Measurements from ENCODE around the gene LRRC8B. TPM values are rescaled to one million over a fixed set of nuclear protein-coding genes. Genes with fewer than 3 reads are reported as not detected.
A peak's percentile ranks its signal among the peaks of the same experiment; 100 is the strongest.
"Not testable (repeated sequence)": the region's sequence is repeated elsewhere in the genome, so short reads cannot be mapped to it uniquely, and the experiment has no call there.

LRRC8B gene
- polyA plus RNA-seq, 3 donors from 2014 or later = 0.13 to 1.6 (median 0.72) TPM

DNA sequence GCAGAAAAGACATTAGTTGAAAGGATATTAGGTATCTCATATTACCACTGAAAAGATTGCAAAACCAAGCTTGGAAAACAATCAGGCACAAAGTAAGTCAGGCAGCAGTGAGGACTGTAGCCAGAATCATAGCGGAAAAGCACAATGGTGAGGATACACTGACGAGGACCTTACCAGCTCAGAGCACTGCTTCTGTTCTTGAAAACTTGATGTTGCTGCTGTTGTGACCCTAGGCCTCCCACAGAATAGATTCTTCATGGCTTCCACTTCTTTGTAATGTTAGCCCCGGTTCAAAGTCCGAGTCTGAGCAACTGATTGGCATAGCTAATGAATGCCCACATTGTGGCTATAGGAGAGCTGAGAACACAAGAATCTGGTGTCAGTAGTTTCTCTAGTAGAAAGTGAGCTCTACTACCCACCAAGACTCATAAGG lies 63.1 kb downstream of the LRRC8B start:
- H3K36me3 Mint-ChIP-seq = peaks cover 16 to 29% (median 18%) of the 10 kb centered on the region in 3 donors
- H3K27me3 Mint-ChIP-seq (ENCODE audit: low read depth in 3 of 3) = no peaks in the 10 kb centered on the region
- no peaks in the 10 kb centered on the region for H3K4me1 Mint-ChIP-seq
- no peaks in the 10 kb centered on the region for H3K9me3 Mint-ChIP-seq
- DNase-seq = no peak
- no peak overlapping the region for H3K4me3 Mint-ChIP-seq
- H3K27ac Mint-ChIP-seq = no peak overlapping the region

DNA sequence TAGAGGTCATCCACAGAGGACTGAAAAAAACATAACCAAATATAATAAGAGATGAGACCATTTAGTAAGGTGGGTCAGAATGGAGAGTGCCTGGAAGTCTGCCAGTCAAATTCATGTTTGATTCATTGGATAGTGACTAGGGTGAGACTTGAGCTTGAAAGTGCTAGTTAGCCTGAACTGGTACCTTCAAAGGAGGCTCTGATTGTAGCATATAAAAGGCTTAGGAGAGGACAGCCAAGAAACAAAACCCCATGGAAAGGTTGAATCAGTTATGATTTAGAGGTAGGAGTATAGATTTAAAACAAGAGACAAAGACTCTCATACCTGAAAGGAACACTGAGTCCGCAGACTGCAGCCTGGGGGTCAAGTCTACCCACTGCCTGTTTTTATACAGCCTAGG lies 63.9 kb downstream of the LRRC8B start:
- Mint-ChIP-seq H3K4me1 (no peaks in the 10 kb centered on the region), H3K36me3 (peaks cover 11 to 23% (median 18%) of the 10 kb centered on the region in 3 donors), H3K27me3 (ENCODE audit: low read depth in 3 of 3) (no peaks in the 10 kb centered on the region), H3K4me3 (no peak overlapping the region), H3K27ac (no peak overlapping the region), H3K9me3 (no peaks in the 10 kb centered on the region)
- DNase-seq = no peak

DNA sequence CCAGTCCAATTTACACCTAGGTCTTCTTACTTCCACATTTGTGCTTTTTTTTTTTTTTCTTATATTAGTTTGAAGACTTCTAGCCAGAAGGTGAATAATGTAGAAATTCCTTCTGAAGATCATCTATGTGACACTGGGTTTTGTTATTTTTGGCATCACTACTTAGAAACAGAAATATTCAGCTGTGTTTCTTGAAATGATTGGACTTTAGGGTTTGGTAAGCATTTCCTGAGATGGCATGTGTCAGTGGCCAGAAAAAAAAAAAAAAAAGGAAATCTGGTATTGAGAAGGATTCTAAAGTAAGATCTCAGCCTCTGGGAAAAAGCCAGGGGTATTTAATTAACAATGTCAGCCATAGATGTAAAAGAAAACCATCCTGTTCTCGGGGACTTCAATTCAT lies 64.9 kb downstream of the LRRC8B start:
- Mint-ChIP-seq H3K4me1 (no peaks in the 10 kb centered on the region), H3K9me3 (no peaks in the 10 kb centered on the region), H3K27me3 (ENCODE audit: low read depth in 3 of 3) (no peaks in the 10 kb centered on the region), H3K4me3 (no peak overlapping the region), H3K36me3 (peaks cover 4 to 15% (median 15%) of the 10 kb centered on the region in 3 donors), H3K27ac (no peak overlapping the region)
- DNase-seq = no peak

DNA sequence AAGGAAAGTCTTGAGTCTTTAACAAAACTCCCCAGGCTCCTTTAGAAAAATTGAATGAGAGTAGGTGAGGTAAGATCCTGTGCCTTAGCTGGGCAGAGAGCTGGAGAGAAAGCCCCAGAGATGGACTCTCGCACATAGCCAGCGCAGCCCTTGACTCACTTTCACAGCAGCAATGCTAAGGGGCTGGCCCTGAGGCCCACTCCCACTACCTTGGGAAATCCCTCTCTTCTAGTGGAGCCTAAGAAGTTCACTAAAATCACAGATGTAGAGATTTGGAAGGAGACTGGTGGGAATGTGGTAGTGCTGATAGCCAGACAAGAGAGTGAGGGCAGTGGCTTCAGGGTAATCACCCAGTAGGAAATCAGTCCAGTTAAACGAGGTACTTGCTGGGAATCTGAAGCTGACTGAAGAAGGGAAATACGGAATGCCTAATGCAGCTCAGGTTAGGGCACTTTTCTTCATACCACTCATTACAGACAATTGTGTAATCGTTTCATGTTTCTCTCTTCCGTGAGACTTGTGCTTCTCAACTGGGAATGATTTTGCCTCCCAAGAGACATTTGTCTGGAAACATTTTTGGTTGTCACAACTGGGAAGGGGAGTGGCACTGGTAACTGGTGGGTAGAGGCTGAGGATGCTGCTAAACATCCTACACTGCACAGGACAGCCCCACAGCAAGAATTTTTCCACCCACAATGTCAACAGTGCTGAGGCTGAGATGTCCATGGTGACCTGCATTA lies 65.9 kb downstream of the LRRC8B start:
- no peak overlapping the region for H3K4me3 Mint-ChIP-seq
- no peak for DNase-seq
- no peak overlapping the region for H3K27ac Mint-ChIP-seq
- no peaks in the 10 kb centered on the region for H3K9me3 Mint-ChIP-seq
- H3K27me3 Mint-ChIP-seq (ENCODE audit: low read depth in 3 of 3) = no peaks in the 10 kb centered on the region
- H3K4me1 Mint-ChIP-seq = no peaks in the 10 kb centered on the region
- peaks cover 0 to 11% (median 7%) of the 10 kb centered on the region in 3 donors for H3K36me3 Mint-ChIP-seq

DNA sequence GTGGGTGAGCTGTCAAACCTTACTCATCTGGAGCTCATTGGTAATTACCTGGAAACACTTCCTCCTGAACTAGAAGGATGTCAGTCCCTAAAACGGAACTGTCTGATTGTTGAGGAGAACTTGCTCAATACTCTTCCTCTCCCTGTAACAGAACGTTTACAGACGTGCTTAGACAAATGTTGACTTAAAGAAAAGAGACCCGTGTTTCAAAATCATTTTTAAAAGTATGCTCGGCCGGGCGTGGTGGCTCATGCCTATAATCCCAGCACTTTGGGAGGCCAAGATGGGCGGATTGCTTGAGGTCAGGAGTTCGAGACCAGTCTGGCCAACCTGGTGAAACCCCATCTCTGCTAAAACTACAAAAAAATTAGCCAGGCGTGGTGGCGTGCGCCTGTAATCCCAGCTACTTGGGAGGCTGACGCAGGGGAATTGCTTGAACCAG lies 68.3 kb downstream of the LRRC8B start:
- not testable (repeated sequence) for H3K4me3 Mint-ChIP-seq; H3K27ac Mint-ChIP-seq; H3K36me3 Mint-ChIP-seq; H3K4me1 Mint-ChIP-seq; H3K9me3 Mint-ChIP-seq; H3K27me3 Mint-ChIP-seq (ENCODE audit: low read depth in 3 of 3); DNase-seq

DNA sequence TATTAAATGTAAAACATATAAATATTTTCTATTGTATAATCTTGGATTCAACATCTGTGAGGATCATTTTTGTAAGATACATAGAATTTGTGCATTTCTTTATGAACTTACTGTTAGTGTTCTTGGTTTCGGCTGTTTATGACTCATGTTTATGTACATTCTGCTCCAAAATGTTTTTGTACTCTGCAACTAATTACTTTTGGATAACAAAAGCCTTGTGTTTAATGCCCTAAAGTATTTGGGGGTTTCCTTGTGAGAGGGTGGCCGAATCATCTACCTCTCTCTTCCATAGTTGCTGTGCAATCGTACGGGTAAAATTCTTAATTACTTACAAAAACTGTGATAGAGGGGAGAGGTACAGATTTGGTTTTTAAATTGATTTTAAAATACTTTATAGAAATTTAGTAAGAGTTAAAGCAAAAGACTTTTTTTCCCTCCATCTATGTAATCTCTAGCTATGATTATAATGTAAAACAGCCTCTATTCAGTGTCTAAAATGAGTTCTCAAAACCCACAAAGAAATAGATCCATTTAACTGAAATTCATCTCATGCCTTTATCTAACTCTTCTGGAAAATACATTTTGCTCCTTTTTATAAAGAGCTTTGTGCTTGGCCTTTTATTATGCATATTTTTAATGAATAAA lies 69.6 kb downstream of the LRRC8B start:
- H3K4me3 Mint-ChIP-seq = no peak overlapping the region
- H3K9me3 Mint-ChIP-seq = no peaks in the 10 kb centered on the region
- peaks cover 0 to 6% (median 0%) of the 10 kb centered on the region in 3 donors for H3K36me3 Mint-ChIP-seq
- peaks cover 0 to 1% (median 0%) of the 10 kb centered on the region in 3 donors for H3K27me3 Mint-ChIP-seq (ENCODE audit: low read depth in 3 of 3)
- H3K27ac Mint-ChIP-seq = no peak overlapping the region
- no peak for DNase-seq
- no peaks in the 10 kb centered on the region for H3K4me1 Mint-ChIP-seq

DNA sequence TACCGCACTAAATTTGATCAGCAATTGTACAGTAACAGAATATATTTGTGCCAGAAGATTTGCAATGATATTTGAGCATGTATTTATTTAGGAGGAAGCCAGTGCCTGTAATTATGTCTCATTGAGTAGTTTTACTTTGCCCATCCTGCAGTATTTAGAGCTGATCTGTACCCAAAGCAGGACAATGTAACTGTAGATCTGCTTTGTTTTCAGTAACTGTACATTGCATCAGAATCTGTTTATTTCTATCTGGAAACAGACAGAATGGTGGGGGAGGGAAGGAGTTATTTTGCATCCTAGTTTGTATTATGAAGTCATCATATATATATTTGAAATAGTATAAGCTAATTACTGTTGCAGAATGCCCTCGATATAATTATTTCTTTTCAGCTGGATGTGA lies 72.1 kb downstream of the LRRC8B start:
- no peaks in the 10 kb centered on the region for H3K4me1 Mint-ChIP-seq
- no peak overlapping the region for H3K4me3 Mint-ChIP-seq
- H3K27me3 Mint-ChIP-seq (ENCODE audit: low read depth in 3 of 3) = peaks cover 0 to 2% (median 0%) of the 10 kb centered on the region in 3 donors
- no peak overlapping the region for H3K27ac Mint-ChIP-seq
- no peaks in the 10 kb centered on the region for H3K9me3 Mint-ChIP-seq
- no peak for DNase-seq
- H3K36me3 Mint-ChIP-seq = peaks cover 0 to 6% (median 0%) of the 10 kb centered on the region in 3 donors

DNA sequence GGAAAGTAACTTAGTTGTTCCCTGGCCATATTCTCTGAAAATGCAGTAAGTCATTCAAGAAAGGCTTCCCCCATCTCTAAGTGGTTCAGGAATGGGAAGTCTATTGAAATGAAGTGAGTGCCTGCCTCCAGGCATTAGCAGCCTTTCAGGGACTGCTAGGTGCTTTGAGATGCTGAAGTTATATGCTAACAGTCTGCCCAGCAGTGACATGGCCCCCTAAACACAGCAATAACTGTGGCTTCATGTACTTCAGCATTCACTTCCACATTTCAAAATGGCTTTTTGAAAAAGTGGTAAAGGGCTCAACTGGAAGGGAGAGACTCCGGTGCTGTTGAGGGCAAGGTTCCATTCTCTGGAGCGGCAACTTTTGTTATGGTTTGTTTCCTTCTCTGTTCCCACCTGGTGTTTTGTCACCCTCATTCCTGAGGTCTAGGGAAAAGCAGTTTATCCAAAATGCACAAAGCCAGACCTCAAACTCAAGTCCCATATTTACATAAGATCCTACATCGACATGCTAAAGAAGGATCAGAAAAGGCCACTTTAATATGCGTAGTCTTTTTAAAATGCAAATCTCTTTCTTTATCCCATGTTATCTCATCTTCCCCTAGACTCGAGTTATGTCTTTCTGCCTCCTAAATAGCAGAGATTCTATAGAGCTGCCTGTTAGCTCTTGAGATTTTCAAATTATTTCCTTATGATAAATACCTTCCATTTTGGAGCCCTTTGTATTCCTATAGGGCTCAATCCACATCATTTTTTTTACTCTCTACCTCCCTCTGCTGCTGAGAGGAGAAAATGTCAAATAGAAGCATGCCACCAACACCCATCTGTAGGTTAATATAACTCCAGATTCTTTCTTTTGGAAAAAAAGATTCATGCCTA lies 74.1 kb downstream of the LRRC8B start:
- H3K4me1 Mint-ChIP-seq = no peaks in the 10 kb centered on the region
- H3K27me3 Mint-ChIP-seq (ENCODE audit: low read depth in 3 of 3) = peaks cover 0 to 2% (median 0%) of the 10 kb centered on the region in 3 donors
- H3K36me3 Mint-ChIP-seq = peaks cover 0 to 2% (median 0%) of the 10 kb centered on the region in 3 donors
- peak overlapping the region in 1 of 6 donors; percentile 53 for H3K27ac Mint-ChIP-seq
- no peak overlapping the region for H3K4me3 Mint-ChIP-seq
- no peaks in the 10 kb centered on the region for H3K9me3 Mint-ChIP-seq
- peak; percentile 20 to 37 (median 36) for DNase-seq

DNA sequence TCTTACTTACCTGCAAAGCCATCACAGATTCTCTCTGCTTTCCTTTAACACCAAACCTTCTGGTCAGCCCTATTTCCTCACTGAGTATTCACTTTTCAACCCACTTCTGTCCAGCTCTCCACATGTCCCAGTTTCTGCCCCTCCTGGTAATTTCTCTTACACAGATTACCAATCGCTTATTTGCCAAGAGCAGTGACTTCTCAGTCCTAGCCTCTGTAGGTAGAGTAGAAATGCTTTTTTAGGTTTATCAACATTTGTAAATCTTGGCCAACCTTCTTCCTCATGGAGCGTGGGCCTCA lies 74.7 kb downstream of the LRRC8B start:
- H3K9me3 Mint-ChIP-seq = no peaks in the 10 kb centered on the region
- no peak for DNase-seq
- no peaks in the 10 kb centered on the region for H3K36me3 Mint-ChIP-seq
- no peak overlapping the region for H3K4me3 Mint-ChIP-seq
- H3K4me1 Mint-ChIP-seq = no peaks in the 10 kb centered on the region
- peaks cover 0 to 2% (median 0%) of the 10 kb centered on the region in 3 donors for H3K27me3 Mint-ChIP-seq (ENCODE audit: low read depth in 3 of 3)
- H3K27ac Mint-ChIP-seq = no peak overlapping the region

DNA sequence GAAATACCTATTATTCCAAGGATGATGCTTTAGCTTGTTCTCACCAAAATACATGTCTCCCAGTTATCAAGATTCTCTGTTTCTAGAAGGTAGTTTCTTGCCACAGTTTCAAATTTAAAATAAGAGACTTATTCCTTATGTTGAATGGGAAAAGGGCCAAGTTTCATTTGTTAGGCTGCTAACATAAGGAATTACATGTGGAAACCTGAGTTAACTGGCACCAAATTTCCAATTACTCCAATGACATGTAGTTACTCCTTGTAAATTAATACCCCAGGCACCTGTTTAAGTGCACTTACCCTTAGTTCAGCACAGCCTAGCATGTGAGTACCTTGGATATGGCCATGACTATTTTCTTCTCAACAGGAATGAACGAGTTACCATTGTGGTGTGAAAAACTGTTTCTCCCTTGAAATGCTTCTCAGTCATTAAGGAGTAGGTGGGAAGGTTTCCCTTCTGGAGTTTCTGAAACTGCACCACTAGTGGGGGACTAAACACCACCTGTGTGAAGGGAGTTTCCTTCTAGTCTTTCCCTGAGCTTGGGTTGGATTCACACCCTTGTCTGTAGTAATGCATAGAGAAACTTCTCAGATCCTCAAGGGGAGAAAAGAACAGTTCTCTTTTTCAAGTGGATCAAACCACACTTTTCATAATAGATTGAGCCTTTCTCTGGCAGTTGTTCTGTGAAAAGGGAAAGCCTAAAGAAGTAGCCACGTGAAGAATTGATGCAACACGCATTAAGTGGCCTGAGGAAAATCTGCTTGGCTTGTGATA lies 76.0 kb downstream of the LRRC8B start:
- Mint-ChIP-seq H3K9me3 (no peaks in the 10 kb centered on the region), H3K4me1 (peaks cover 2 to 3% of the 10 kb centered on the region in 2 donors), H3K27me3 (ENCODE audit: low read depth in 3 of 3) (peaks cover 0 to 2% (median 0%) of the 10 kb centered on the region in 3 donors), H3K4me3 (no peak overlapping the region), H3K36me3 (no peaks in the 10 kb centered on the region), H3K27ac (no peak overlapping the region)
- DNase-seq = no peak

DNA sequence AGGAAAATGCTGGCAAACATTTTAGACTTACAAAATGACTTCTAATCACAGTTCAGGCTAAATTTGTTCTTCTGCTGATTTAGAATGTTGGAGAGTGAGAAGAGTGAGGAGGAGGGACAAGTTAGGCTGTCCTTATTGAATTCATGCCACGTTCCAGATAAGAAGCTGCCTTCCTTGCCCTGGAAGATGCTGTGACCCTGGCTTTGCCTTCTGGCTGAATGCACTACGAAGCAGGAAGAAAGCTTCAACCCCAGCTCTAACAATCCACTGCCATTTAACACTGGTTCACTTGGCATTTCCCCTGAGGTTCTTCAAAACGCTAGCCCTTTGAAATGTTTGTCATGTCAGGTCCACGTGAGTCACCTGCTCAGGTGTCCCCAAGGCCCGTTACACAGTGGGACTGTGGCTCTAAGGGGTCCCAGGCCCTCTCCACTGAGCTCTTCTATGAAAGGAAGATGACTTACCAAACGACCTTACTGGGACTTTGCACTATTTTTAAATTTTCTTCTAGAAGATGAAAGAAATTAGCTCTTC lies 78.3 kb downstream of the LRRC8B start:
- peak overlapping the region in 1 of 6 donors; percentile 11 for H3K27ac Mint-ChIP-seq
- peaks cover 25 to 26% of the 10 kb centered on the region in 2 donors for H3K4me1 Mint-ChIP-seq
- peaks cover 0 to 2% (median 0%) of the 10 kb centered on the region in 3 donors for H3K27me3 Mint-ChIP-seq (ENCODE audit: low read depth in 3 of 3)
- H3K4me3 Mint-ChIP-seq = no peak overlapping the region
- no peaks in the 10 kb centered on the region for H3K9me3 Mint-ChIP-seq
- H3K36me3 Mint-ChIP-seq = no peaks in the 10 kb centered on the region
- no peak for DNase-seq

DNA sequence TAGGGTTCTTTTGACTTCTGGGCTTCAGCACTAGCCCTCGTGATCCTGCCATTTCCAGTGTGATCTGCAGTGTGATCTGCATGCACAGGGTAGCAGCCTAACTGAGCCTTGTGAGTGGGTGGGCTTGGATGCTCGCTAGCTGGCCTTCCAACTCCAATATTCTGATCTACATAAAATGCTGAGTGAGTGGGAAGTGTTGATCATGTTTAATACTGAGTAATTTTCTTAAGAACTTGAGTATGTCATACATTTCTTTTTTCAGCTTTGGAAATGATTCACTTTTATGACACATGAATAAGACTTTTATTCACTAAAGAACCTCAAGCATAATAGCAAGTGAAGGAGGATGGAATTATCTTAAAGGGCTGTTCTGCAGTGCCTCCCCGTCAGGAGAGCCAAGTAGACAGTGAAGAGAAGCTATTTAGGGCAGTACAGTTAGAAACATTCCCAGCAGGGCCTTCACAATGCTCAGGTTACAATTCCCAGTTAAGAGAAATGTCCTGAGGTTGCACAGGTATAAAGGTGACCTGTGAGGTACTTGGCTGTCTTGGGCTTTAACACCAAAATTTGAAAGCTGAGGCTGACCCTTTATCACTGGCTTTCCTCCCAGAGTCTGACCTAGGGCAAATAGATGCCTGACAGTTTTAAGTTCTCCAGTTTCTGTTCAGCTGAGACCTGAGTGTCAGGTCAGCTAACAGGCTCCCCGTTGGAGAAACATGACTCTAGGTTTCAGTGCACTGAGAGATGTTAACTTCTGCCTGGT lies 79.2 kb downstream of the LRRC8B start:
- no peaks in the 10 kb centered on the region for H3K9me3 Mint-ChIP-seq
- peaks cover 0 to 2% (median 0%) of the 10 kb centered on the region in 3 donors for H3K27me3 Mint-ChIP-seq (ENCODE audit: low read depth in 3 of 3)
- DNase-seq = no peak
- H3K36me3 Mint-ChIP-seq = no peaks in the 10 kb centered on the region
- H3K4me3 Mint-ChIP-seq = no peak overlapping the region
- H3K27ac Mint-ChIP-seq = peak overlapping the region in 1 of 6 donors; percentile 24
- H3K4me1 Mint-ChIP-seq = peaks cover 34% of the 10 kb centered on the region in 2 donors

DNA sequence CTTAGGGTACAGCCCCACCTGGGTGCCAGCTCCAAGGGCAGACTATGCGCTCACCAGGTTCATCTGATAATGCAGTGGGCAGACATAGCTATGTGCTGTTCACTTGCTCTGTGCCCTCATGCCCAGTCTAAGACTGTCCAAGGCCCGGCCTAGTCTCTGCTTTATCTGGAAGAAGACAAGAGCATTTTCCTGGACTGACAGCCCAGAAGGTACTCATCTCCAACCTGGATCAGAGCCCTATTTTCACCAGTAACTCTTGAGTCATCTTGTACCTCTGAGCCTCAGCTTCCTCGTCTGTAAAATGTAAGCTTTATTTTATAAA lies 79.7 kb downstream of the LRRC8B start:
- Mint-ChIP-seq H3K27ac (no peak overlapping the region), H3K36me3 (no peaks in the 10 kb centered on the region), H3K27me3 (ENCODE audit: low read depth in 3 of 3) (no peaks in the 10 kb centered on the region), H3K4me3 (no peak overlapping the region), H3K4me1 (peaks cover 40% of the 10 kb centered on the region in 2 donors), H3K9me3 (no peaks in the 10 kb centered on the region)
- no peak for DNase-seq
